HepG2 (cell line): ENCODE measurements around the gene ZMAT2. TPM values are rescaled to one million over a fixed set of nuclear protein-coding genes. Genes with fewer than 3 reads are reported as not detected.

Experiments
- ARNTL ChIP-seq: sonication (generic); formaldehyde crosslinking; IDR thresholded peaks from 2 replicates; pipeline ENCODE4 v1.4.0; 2020; ENCODE audit warnings: mild to moderate bottlenecking, missing genetic modification reagents
- ATF7-NPFF ChIP-seq: sonication (generic); formaldehyde crosslinking; IDR thresholded peaks from 2 replicates; pipeline ENCODE4 v1.8.1; 2023; ENCODE audit warnings: mild to moderate bottlenecking, low read depth, missing genetic modification reagents, moderate library complexity
- CBX1 ChIP-seq: IDR thresholded peaks from one replicate; pipeline ENCODE4 v1.6.1; 2016; ENCODE audit warnings: antibody characterized with exemption, low read depth
- FIP1L1 ChIP-seq: fragments of 200-400 bp; formaldehyde crosslinking; IDR thresholded peaks from 2 replicates; pipeline ENCODE4 v1.6.1; 2018; ENCODE audit warnings: low read depth, mild to moderate bottlenecking, low read length, moderate library complexity, borderline replicate concordance; ENCODE audit not compliant: insufficient read depth
- FOXP1 ChIP-seq, 2 experiments: fragments of 450-650 bp in 1 of 2; IDR thresholded peaks; 2 replicates each; pipeline ENCODE4 v1.6.1; 2017 to 2018; ENCODE audit warnings: antibody characterized with exemption in 1 of 2
- HMGXB3 ChIP-seq: sonication (generic); formaldehyde crosslinking; IDR thresholded peaks from 2 replicates; pipeline ENCODE4 v1.4.0; 2020; ENCODE audit warnings: missing genetic modification reagents, borderline replicate concordance
- IKZF5 ChIP-seq: IDR thresholded peaks from 2 replicates; pipeline ENCODE4 v1.6.1; 2018; ENCODE audit warnings: missing genetic modification reagents, mild to moderate bottlenecking, missing compliant biosample characterization
- LCORL ChIP-seq, 2 experiments: fragments of 450-650 bp in 1 of 2; sonication (generic) in 1 of 2; formaldehyde crosslinking in 1 of 2; IDR thresholded peaks; 2 replicates each; pipeline versions ENCODE4 v1.5.0 to v1.6.1; 2017 to 2020; ENCODE audit warnings: antibody characterized with exemption in 1 of 2, missing genetic modification reagents in 1 of 2
- MED8 ChIP-seq: sonication (generic); formaldehyde crosslinking; IDR thresholded peaks from 2 replicates; pipeline ENCODE4 v1.8.1; 2023; ENCODE audit warnings: mild to moderate bottlenecking, missing genetic modification reagents; ENCODE audit not compliant: insufficient replicate concordance
- MYPOP ChIP-seq: sonication (generic); formaldehyde crosslinking; IDR thresholded peaks from 2 replicates; pipeline ENCODE4 v1.8.1; 2023; ENCODE audit warnings: mild to moderate bottlenecking, moderate library complexity, missing genetic modification reagents
- NFE2L2 ChIP-seq: fragments of 150-350 bp; IDR thresholded peaks from 2 replicates; pipeline ENCODE4 v1.6.1; 2014; ENCODE audit warnings: low read length
- NR2F1 ChIP-seq, 2 experiments: fragments of 450-650 bp in 1 of 2; formaldehyde crosslinking in 1 of 2; IDR thresholded peaks; 2 replicates each; pipeline versions ENCODE4 v1.5.0 to v1.6.1; 2016 to 2020; ENCODE audit warnings: mild to moderate bottlenecking in 1 of 2, missing compliant biosample characterization in 1 of 2, missing genetic modification reagents in 1 of 2, moderate library complexity in 1 of 2
- TBL1XR1 ChIP-seq: fragments of 150-350 bp; IDR thresholded peaks from 2 replicates; pipeline ENCODE4 v1.6.1; 2014; ENCODE audit warnings: borderline replicate concordance, low read length; ENCODE audit not compliant: partially characterized antibody
- TRIM24 ChIP-seq: sonication (generic); formaldehyde crosslinking; IDR thresholded peaks from 2 replicates; pipeline ENCODE4 v1.8.0; 2022; ENCODE audit warnings: mild to moderate bottlenecking, missing genetic modification reagents
- ZBTB38 ChIP-seq: sonication (generic); formaldehyde crosslinking; IDR thresholded peaks from 2 replicates; pipeline ENCODE4 v1.5.1; 2020; ENCODE audit warnings: mild to moderate bottlenecking, missing genetic modification reagents
- ZFX ChIP-seq: sonication (generic); formaldehyde crosslinking; IDR thresholded peaks from 2 replicates; pipeline ENCODE4 v1.4.0; 2020; ENCODE audit warnings: mild to moderate bottlenecking, low read depth, missing genetic modification reagents, moderate library complexity
- ZNF530 ChIP-seq: sonication (generic); formaldehyde crosslinking; IDR thresholded peaks from 2 replicates; pipeline ENCODE4 v1.5.0; 2020; ENCODE audit warnings: low read depth, mild to moderate bottlenecking, missing genetic modification reagents
- ZNF552 ChIP-seq: sonication (generic); formaldehyde crosslinking; IDR thresholded peaks from 2 replicates; pipeline ENCODE4 v1.9.0; 2022; ENCODE audit warnings: missing genetic modification reagents, mild to moderate bottlenecking, borderline replicate concordance
- ZNF749 ChIP-seq: sonication (generic); formaldehyde crosslinking; IDR thresholded peaks from 2 replicates; pipeline ENCODE4 v1.8.0; 2022; ENCODE audit warnings: mild to moderate bottlenecking, missing genetic modification reagents, moderate library complexity, borderline replicate concordance
- ZNF784 ChIP-seq: sonication (generic); formaldehyde crosslinking; IDR thresholded peaks from 2 replicates; pipeline ENCODE4 v1.5.1; 2020; ENCODE audit warnings: missing genetic modification reagents, mild to moderate bottlenecking, borderline replicate concordance
- ZZZ3 ChIP-seq: sonication (generic); formaldehyde crosslinking; IDR thresholded peaks from 2 replicates; pipeline ENCODE4 v1.4.0; 2020; ENCODE audit warnings: missing genetic modification reagents, mild to moderate bottlenecking, borderline replicate concordance
- polyA plus RNA-seq, 8 experiments: library from polyadenylated mRNA; depleted of rRNA in 3 of 8; stranded (reverse) in 7 of 8; unstranded in 1 of 8; fragments of >200 nt; fragmentation: Illumina TruSeq in 4 of 8; extraction: Trizol in 4 of 8; gene quantifications; 2 replicates each; pipeline versions ENCODE4 v1.2.1 to v1.2.3, GENCODE V29; 2011 to 2016; ENCODE audit warnings: low read depth in 4 of 8, missing spikeins in 1 of 8, mixed read lengths in 1 of 8; ENCODE audit not compliant: insufficient read depth in 1 of 8
- total RNA-seq, 5 experiments: library from RNA; depleted of rRNA; stranded (reverse); fragments of >200 nt; fragmentation: Illumina TruSeq; extraction: Trizol; gene quantifications; 2 replicates each; pipeline ENCODE4 v1.2.3, GENCODE V29; 2016; ENCODE audit warnings: low read depth in 1 of 5

The ZMAT2 gene
- total and polyA plus RNA-seq, 2 of the 13 experiments (the other 11 are each of a cell fraction or from before 2014, with no cell fraction given) = 35.4 to 92.8 TPM

- TF ChIP-seq NR2F1 (CRISPR knock-in tag; IDR thresholded peaks at IDR 0.05) (no peak), IKZF5 (CRISPR knock-in tag) (peak; percentile 87), ARNTL (no peak), LCORL (IDR thresholded peaks at IDR 0.05) (no peak), LCORL (CRISPR knock-in tag; IDR thresholded peaks at IDR 0.05) (peak; percentile 55; the same call in 1 of the 2 replicates), MYPOP (CRISPR knock-in tag) (peak; percentile 68; the same call in 1 of the 2 replicates), TRIM24 (CRISPR knock-in tag) (no peak), MED8 (CRISPR knock-in tag) (no peak), TBL1XR1 (peak; percentile 41), HMGXB3 (CRISPR knock-in tag) (peak; percentile 78; the same call in 1 of the 2 replicates), ZBTB38 (CRISPR knock-in tag) (0 out of 2 replicates have a peak, but pooled peaks have one; percentile 15), FOXP1 (IDR thresholded peaks at IDR 0.05) (no peak), FOXP1 (CRISPR knock-in tag; IDR thresholded peaks at IDR 0.05) (peak; percentile 38; the same call in 1 of the 2 replicates), FIP1L1 (no peak), ZNF530 (CRISPR knock-in tag) (no peak), CBX1 (no peak), NFE2L2 (no peak), ZZZ3 (no peak), ATF7-NPFF (CRISPR knock-in tag) (peak; percentile 70; the same call in 1 of the 2 replicates), ZNF552 (CRISPR knock-in tag) (no peak), ZFX (CRISPR knock-in tag) (no peak), ZNF749 (no peak), ZNF784 (CRISPR knock-in tag) (peak; percentile 73; the same call in 1 of the 2 replicates)
Observed at GRCh38 chr5:140725799-140726471, 25.7 kb downstream of the ZMAT2 start (continued).
